AG04450 (cell line): Measurements from ENCODE around the gene HERC3. TPM values are rescaled to one million over a fixed set of nuclear protein-coding genes. Genes with fewer than 3 reads are reported as not detected.

Experiments used
- CTCF ChIA-PET: fragments of 300-600, 350-600 bp; formaldehyde crosslinking; extraction: SDS; loops from one replicate; lab custom pipeline; 2022; ENCODE audit warnings: antibody characterized with exemption, inconsistent platforms; lab: Charles Lee
- POLR2A ChIA-PET: fragments of 350-600 bp; formaldehyde crosslinking; extraction: SDS; loops from one replicate; lab custom pipeline; 2021; ENCODE audit warnings: antibody characterized with exemption, inconsistent platforms; lab: Yijun Ruan, JAX
- DNase-seq: peaks from one replicate; pipeline ENCODE4 v3.0.0-alpha.2; 2011; ENCODE audit warnings: low read depth, low spot score
- H3K27ac ChIP-seq: one replicate; pipeline ENCODE4 v1.5.1; 2012; ENCODE audit warnings: low read depth, low read length, control low read depth
- H3K27me3 ChIP-seq: one replicate; pipeline ENCODE4 v1.6.0; 2012; ENCODE audit warnings: low read length; ENCODE audit not compliant: control insufficient read depth, insufficient read depth
- H3K4me3 ChIP-seq: 2 replicates; pipeline ENCODE4 v1.5.1; 2011; ENCODE audit warnings: mild to moderate bottlenecking, low read depth, low read length, control low read depth
- H3K9me3 ChIP-seq: 2 replicates; pipeline ENCODE4 v1.5.1; 2012; ENCODE audit warnings: low read length; ENCODE audit not compliant: control insufficient read depth, insufficient read depth
- polyA plus RNA-seq: library from polyadenylated mRNA; depleted of rRNA; stranded (reverse); fragments of >200 nt; gene quantifications from 2 replicates; pipeline ENCODE4 v1.2.3, GENCODE V29; 2011
- TF ChIP-seq, protein P1 (sequence below): IDR thresholded peaks from 2 replicates; pipeline ENCODE4 v1.5.1; 2011; ENCODE audit warnings: low read depth, low read length, control low read depth, inconsistent platforms

HERC3 gene
- polyA plus RNA-seq, 1 experiment: 10.3 TPM

DNA sequence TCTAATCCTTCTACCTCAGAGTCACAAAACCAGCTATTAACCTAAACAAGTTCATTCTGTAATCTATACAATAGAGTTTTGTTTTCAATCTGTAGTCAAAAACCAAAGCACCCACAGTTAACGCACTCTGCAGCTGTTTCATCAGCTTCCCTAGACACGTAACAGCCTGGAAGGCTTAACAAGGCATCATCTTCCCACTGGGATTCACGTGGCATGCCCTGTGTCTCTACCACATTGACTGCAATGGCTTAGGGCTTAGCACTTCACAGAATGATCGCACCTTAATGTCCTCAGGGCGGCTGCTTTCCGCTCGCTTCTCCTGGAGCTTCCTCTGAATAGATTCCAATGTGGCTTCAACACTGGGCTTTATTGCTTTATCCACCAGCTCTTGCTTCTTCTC is 155.1 kb downstream of the HERC3 start:
- TF ChIP-seq, protein P1, sequence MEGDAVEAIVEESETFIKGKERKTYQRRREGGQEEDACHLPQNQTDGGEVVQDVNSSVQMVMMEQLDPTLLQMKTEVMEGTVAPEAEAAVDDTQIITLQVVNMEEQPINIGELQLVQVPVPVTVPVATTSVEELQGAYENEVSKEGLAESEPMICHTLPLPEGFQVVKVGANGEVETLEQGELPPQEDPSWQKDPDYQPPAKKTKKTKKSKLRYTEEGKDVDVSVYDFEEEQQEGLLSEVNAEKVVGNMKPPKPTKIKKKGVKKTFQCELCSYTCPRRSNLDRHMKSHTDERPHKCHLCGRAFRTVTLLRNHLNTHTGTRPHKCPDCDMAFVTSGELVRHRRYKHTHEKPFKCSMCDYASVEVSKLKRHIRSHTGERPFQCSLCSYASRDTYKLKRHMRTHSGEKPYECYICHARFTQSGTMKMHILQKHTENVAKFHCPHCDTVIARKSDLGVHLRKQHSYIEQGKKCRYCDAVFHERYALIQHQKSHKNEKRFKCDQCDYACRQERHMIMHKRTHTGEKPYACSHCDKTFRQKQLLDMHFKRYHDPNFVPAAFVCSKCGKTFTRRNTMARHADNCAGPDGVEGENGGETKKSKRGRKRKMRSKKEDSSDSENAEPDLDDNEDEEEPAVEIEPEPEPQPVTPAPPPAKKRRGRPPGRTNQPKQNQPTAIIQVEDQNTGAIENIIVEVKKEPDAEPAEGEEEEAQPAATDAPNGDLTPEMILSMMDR: no peak
- Histone ChIP-seq H3K4me3 (no peak overlapping the region), H3K27ac (no peak overlapping the region), H3K27me3 (no peaks in the 10 kb centered on the region), H3K9me3 (no peaks in the 10 kb centered on the region; the same call in 1 of the 2 replicates)
- POLR2A ChIA-PET: no interaction called here
- no peak for DNase-seq
- CTCF ChIA-PET: interaction anchor here (1.7 kb wide), 1 partner anchor 41 kb away, joined by 6 read pairs; no protein-coding TSS in a partner anchor

DNA sequence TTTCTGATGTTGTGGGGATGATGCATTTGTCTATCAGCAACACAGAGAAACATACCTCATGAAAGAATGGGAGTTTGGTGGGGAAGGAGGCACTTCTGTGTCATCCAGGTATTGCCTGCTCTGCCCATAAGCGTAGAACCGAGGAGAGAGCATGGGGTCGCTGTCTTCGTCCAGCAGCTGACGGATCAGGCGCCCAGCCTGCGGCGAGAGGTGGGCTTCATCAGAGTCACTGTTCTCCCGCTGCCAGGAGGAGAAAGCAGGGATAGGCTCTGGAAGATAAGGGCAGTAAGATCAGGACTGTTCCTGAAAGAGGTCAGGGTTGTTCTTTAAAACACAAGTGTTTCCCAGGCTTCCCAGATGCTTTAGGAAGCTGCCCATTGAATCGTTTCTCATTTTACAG is 158.1 kb downstream of the HERC3 start:
- TF ChIP-seq, protein P1: no peak
- H3K27ac ChIP-seq: no peak overlapping the region
- H3K9me3 ChIP-seq: no peaks in the 10 kb centered on the region; the same call in 1 of the 2 replicates
- no peaks in the 10 kb centered on the region for H3K27me3 ChIP-seq
- ChIA-PET POLR2A (no interaction called here), CTCF (no interaction called here)
- H3K4me3 ChIP-seq: no peak overlapping the region
- DNase-seq: no peak

DNA sequence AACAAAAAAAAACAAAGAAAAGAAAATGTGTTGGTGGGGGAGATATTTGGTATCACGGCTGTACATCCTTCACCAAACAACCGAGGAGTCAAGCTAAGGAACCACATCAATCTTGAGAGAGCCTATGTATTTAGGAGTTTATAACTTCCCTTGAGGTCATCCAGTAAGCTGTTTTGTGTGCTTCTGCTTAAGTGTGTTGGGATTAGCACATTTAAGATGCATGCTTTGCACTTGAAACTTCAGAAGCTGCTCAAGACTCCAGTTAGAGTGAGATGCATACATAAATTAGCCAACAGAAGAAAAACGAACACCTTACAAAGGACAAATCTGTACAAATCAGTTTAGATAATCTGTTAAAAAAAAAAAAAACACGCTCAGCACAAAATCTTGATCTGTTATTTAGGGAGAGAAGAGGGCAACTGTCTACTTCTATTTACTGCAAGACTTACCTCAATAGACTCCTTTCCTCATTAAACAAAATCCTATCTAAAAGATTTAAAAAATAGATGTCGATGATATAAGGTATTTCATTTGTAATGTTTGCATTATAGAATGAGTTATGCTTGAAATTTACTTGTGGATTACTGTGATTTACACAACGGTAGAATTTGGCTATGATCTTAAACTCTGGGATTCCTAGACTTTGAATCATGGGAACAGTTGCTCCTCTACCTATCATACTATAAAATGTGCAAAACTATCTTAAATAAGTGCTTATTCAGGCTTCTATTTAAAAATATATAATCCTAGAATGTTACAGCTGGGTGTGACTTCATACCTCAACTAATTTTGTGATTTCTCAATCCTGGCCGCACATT is 159.2 kb downstream of the HERC3 start:
- Histone ChIP-seq H3K4me3 (no peak overlapping the region), H3K27ac (no peak overlapping the region), H3K9me3 (no peaks in the 10 kb centered on the region; the same call in 1 of the 2 replicates), H3K27me3 (no peaks in the 10 kb centered on the region)
- ChIA-PET POLR2A (no interaction called here), CTCF (no interaction called here)
- no peak for DNase-seq
- TF ChIP-seq, protein P1: no peak

DNA sequence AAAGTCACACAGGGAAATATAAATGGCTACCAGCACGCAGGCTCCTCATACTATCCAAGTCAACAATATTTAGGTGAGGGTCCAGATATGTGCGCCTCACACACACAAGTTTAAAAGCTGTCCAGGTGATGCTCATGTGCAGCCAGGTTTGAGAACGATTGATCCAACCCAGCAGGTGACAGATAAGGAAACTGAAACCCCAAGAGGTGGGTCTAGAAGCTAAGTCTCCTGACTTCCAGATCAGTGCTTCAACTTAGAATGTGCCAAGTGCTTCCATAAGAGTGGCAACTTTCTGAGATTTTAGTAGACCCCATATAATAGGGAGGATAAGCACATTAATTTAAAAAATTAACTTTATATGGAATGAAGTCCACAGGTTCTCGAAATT is 159.8 kb downstream of the HERC3 start:
- Histone ChIP-seq H3K27me3 (no peaks in the 10 kb centered on the region), H3K9me3 (no peaks in the 10 kb centered on the region; the same call in 1 of the 2 replicates), H3K27ac (no peak overlapping the region), H3K4me3 (no peak overlapping the region)
- ChIA-PET CTCF (no interaction called here), POLR2A (no interaction called here)
- TF ChIP-seq, protein P1: no peak
- DNase-seq: no peak

DNA sequence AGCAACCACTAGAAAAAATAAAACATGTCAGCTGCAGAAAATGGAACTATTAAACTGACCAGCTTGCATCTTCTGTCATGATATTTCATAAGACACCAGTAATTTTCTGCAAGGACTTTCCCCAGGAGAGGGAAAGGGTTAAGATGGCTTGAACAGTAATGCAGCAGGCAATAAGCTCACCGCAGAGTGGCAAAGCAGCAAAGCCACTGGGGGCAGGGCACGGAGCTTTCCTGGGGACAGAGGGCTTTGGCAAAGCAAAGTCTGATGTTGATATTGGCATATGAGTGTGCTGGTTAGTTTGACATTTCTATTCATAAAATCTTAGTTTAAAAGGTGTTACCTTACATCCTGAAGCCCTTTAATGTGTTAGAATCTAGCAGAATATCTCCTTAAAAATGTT is 160.5 kb downstream of the HERC3 start:
- H3K9me3 ChIP-seq: no peaks in the 10 kb centered on the region; the same call in 1 of the 2 replicates
- no peak overlapping the region for H3K27ac ChIP-seq
- ChIA-PET CTCF (no interaction called here), POLR2A (no interaction called here)
- no peak for DNase-seq
- TF ChIP-seq, protein P1: no peak
- no peak overlapping the region for H3K4me3 ChIP-seq
- no peaks in the 10 kb centered on the region for H3K27me3 ChIP-seq
